IgD-negative memory B cell (primary cell): ENCODE results near the gene URB1. TPM values are rescaled to one million over a fixed set of nuclear protein-coding genes. Genes with fewer than 3 reads are reported as not detected.
A peak's percentile ranks its signal among the peaks of the same experiment; 100 is the strongest.
"Not testable (repeated sequence)": the region's sequence is repeated elsewhere in the genome, so short reads cannot be mapped to it uniquely, and the experiment has no call there.

ENCODE experiments used
- H3K27ac Mint-ChIP-seq, 3 donors: one replicate each; pipeline ENCODE4 v1.8.0; 2020 to 2022; ENCODE audit warnings: mild to moderate bottlenecking in 3 of 3, mixed read lengths in 3 of 3, moderate library complexity in 1 of 3
- H3K27me3 Mint-ChIP-seq: one replicate; pipeline ENCODE4 v1.8.0; 2021; ENCODE audit warnings: mixed read lengths
- H3K36me3 Mint-ChIP-seq: one replicate; pipeline ENCODE4 v1.8.0; 2020; ENCODE audit warnings: mild to moderate bottlenecking, mixed read lengths
- H3K4me1 Mint-ChIP-seq, 3 donors: one replicate each; pipeline ENCODE4 v1.8.0; 2020 to 2022; ENCODE audit warnings: mixed read lengths in 3 of 3, mild to moderate bottlenecking in 1 of 3
- H3K4me3 Mint-ChIP-seq, 4 donors: one replicate each; pipeline ENCODE4 v1.8.0; 2020 to 2022; ENCODE audit warnings: mild to moderate bottlenecking in 4 of 4, mixed read lengths in 4 of 4, moderate library complexity in 3 of 4
- H3K9me3 Mint-ChIP-seq, 3 donors: one replicate each; pipeline ENCODE4 v1.8.0; 2020 to 2021; ENCODE audit warnings: mixed read lengths in 3 of 3, mild to moderate bottlenecking in 1 of 3
- polyA plus RNA-seq: library from polyadenylated mRNA; unstranded; fragments of 300-500 nt; fragmentation: Illumina TruSeq; gene quantifications from one replicate; pipeline ENCODE4 v1.2.3, GENCODE V29; 2021

The URB1 gene
- polyA plus RNA-seq, 1 donor from 2014 or later, result 1.8 TPM

- H3K9me3 Mint-ChIP-seq, result no peaks in the 10 kb centered on the region
- H3K36me3 Mint-ChIP-seq, result peaks cover 10% of the 10 kb centered on the region
- H3K27ac Mint-ChIP-seq, result no peak overlapping the region
- peaks cover 0 to 2% (median 0%) of the 10 kb centered on the region in 3 donors for H3K4me1 Mint-ChIP-seq
- H3K27me3 Mint-ChIP-seq, result no peaks in the 10 kb centered on the region
- no peak overlapping the region for H3K4me3 Mint-ChIP-seq
These were observed 92.6 kb downstream of the URB1 start for GRCh38 chr21:32300117-32300681.

GRCh38 chr21:32299695-32300094 lies 93.1 kb downstream of the URB1 start:
- H3K4me3 Mint-ChIP-seq, result no peak overlapping the region
- no peaks in the 10 kb centered on the region for H3K27me3 Mint-ChIP-seq
- H3K4me1 Mint-ChIP-seq, result peaks cover 0 to 2% (median 0%) of the 10 kb centered on the region in 3 donors
- no peak overlapping the region for H3K27ac Mint-ChIP-seq
- peaks cover 9% of the 10 kb centered on the region for H3K36me3 Mint-ChIP-seq
- H3K9me3 Mint-ChIP-seq, result no peaks in the 10 kb centered on the region

GRCh38 chr21:32298658-32299081 lies 94.1 kb downstream of the URB1 start, which contains the start of gene MRAP:
Gene MRAP, plus strand, starts transcription at chr21:32298855. Its CDS starts 117 bp downstream, at chr21:32298972.
- Mint-ChIP-seq H3K36me3 (peaks cover 9% of the 10 kb centered on the region), H3K9me3 (no peaks in the 10 kb centered on the region), H3K27me3 (no peaks in the 10 kb centered on the region), H3K4me1 (peaks cover 0 to 2% (median 0%) of the 10 kb centered on the region in 3 donors), H3K27ac (no peak within 1 kb of the TSS), H3K4me3 (no peak within 1 kb of the TSS)

GRCh38 chr21:32298148-32298559 lies 94.7 kb downstream of the URB1 start:
- Mint-ChIP-seq H3K27ac (no peak overlapping the region), H3K4me3 (no peak overlapping the region)

GRCh38 chr21:32297449-32297848 lies 95.4 kb downstream of the URB1 start:
- Mint-ChIP-seq H3K4me3 (no peak overlapping the region), H3K9me3 (no peaks in the 10 kb centered on the region), H3K27ac (no peak overlapping the region), H3K4me1 (peaks cover 0 to 2% (median 0%) of the 10 kb centered on the region in 3 donors), H3K36me3 (peaks cover 12% of the 10 kb centered on the region), H3K27me3 (no peaks in the 10 kb centered on the region)

More at GRCh38 chr21:32298148-32298559, 94.7 kb downstream of the URB1 start:
- H3K36me3 Mint-ChIP-seq, result peaks cover 9% of the 10 kb centered on the region
- H3K9me3 Mint-ChIP-seq, result no peaks in the 10 kb centered on the region
- H3K4me1 Mint-ChIP-seq, result peaks cover 0 to 2% (median 0%) of the 10 kb centered on the region in 3 donors
- no peaks in the 10 kb centered on the region for H3K27me3 Mint-ChIP-seq

- Mint-ChIP-seq H3K27me3 (no peaks in the 10 kb centered on the region), H3K9me3 (peaks cover 0 to 3% (median 0%) of the 10 kb centered on the region in 3 donors), H3K36me3 (peaks cover 15% of the 10 kb centered on the region), H3K4me3 (no peak overlapping the region), H3K4me1 (peaks cover 0 to 2% (median 0%) of the 10 kb centered on the region in 3 donors), H3K27ac (no peak overlapping the region)
These were observed 107.3 kb downstream of the URB1 start for GRCh38 chr21:32285476-32285875.

GRCh38 chr21:32282992-32283391 lies 109.8 kb downstream of the URB1 start:
- H3K4me3 Mint-ChIP-seq, result no peak overlapping the region
- H3K9me3 Mint-ChIP-seq, result peaks cover 0 to 3% (median 3%) of the 10 kb centered on the region in 3 donors
- H3K36me3 Mint-ChIP-seq, result peaks cover 15% of the 10 kb centered on the region
- no peaks in the 10 kb centered on the region for H3K27me3 Mint-ChIP-seq
- peaks cover 7 to 12% (median 10%) of the 10 kb centered on the region in 3 donors for H3K4me1 Mint-ChIP-seq
- H3K27ac Mint-ChIP-seq, result no peak overlapping the region

- Mint-ChIP-seq H3K4me3 (peak overlapping the region in 2 of 4 donors; percentile 21 to 46), H3K27me3 (no peaks in the 10 kb centered on the region), H3K4me1 (peaks cover 7 to 13% (median 10%) of the 10 kb centered on the region in 3 donors), H3K36me3 (peaks cover 15% of the 10 kb centered on the region), H3K27ac (peak overlapping the region in 1 of 3 donors; percentile 18), H3K9me3 (peaks cover 0 to 3% (median 0%) of the 10 kb centered on the region in 3 donors)
These were observed 111.3 kb downstream of the URB1 start for GRCh38 chr21:32281531-32281930.

- peak overlapping the region; percentile 92 to 99 (median 99) for H3K27ac Mint-ChIP-seq
- peak overlapping the region; percentile 97 to 99 (median 99) for H3K4me3 Mint-ChIP-seq
- H3K9me3 Mint-ChIP-seq, result peaks cover 0 to 3% (median 0%) of the 10 kb centered on the region in 3 donors
- H3K27me3 Mint-ChIP-seq, result no peaks in the 10 kb centered on the region
- peaks cover 18% of the 10 kb centered on the region for H3K36me3 Mint-ChIP-seq
- peaks cover 7 to 20% (median 12%) of the 10 kb centered on the region in 3 donors for H3K4me1 Mint-ChIP-seq
These were observed 113.5 kb downstream of the URB1 start for GRCh38 chr21:32279377-32279680.

- Mint-ChIP-seq H3K27me3 (no peaks in the 10 kb centered on the region), H3K4me3 (peak within 1 kb of the TSS; percentile 97 to 99 (median 99)), H3K9me3 (peaks cover 0 to 3% (median 0%) of the 10 kb centered on the region in 3 donors), H3K27ac (peak within 1 kb of the TSS; percentile 92 to 99 (median 99)), H3K4me1 (peaks cover 7 to 20% (median 12%) of the 10 kb centered on the region in 3 donors), H3K36me3 (peaks cover 14% of the 10 kb centered on the region)
These were observed 114.1 kb downstream of the URB1 start, which contains the start of gene MIS18A for GRCh38 chr21:32278518-32279376. Gene MIS18A, minus strand, starts transcription at chr21:32279049. Its CDS starts 35 bp downstream, at chr21:32279014.

GRCh38 chr21:32278103-32278502 lies 114.7 kb downstream of the URB1 start:
- peak overlapping the region; percentile 97 to 99 (median 99) for H3K4me3 Mint-ChIP-seq

GRCh38 chr21:32276671-32277070 lies 116.1 kb downstream of the URB1 start:
- Mint-ChIP-seq H3K4me3 (peak overlapping the region in 2 of 4 donors; percentile 25 to 58), H3K4me1 (peaks cover 7 to 21% (median 12%) of the 10 kb centered on the region in 3 donors), H3K9me3 (peaks cover 0 to 3% (median 0%) of the 10 kb centered on the region in 3 donors), H3K27me3 (no peaks in the 10 kb centered on the region), H3K36me3 (peaks cover 7% of the 10 kb centered on the region), H3K27ac (no peak overlapping the region)

More at GRCh38 chr21:32278103-32278502, 114.7 kb downstream of the URB1 start:
- Mint-ChIP-seq H3K36me3 (peaks cover 13% of the 10 kb centered on the region), H3K27ac (peak overlapping the region in 2 of 3 donors; percentile 46 to 92), H3K4me1 (peaks cover 7 to 20% (median 12%) of the 10 kb centered on the region in 3 donors), H3K27me3 (no peaks in the 10 kb centered on the region), H3K9me3 (peaks cover 0 to 3% (median 0%) of the 10 kb centered on the region in 3 donors)

- H3K4me3 Mint-ChIP-seq, result no peak overlapping the region
- peaks cover 9% of the 10 kb centered on the region for H3K36me3 Mint-ChIP-seq
- peaks cover 0 to 7% (median 2%) of the 10 kb centered on the region in 3 donors for H3K4me1 Mint-ChIP-seq
- no peaks in the 10 kb centered on the region for H3K27me3 Mint-ChIP-seq
- no peak overlapping the region for H3K27ac Mint-ChIP-seq
- no peaks in the 10 kb centered on the region for H3K9me3 Mint-ChIP-seq
These were observed 122.1 kb downstream of the URB1 start for GRCh38 chr21:32270748-32271147.

GRCh38 chr21:32265321-32265720 lies 127.5 kb downstream of the URB1 start:
- not testable (repeated sequence) for H3K4me1 Mint-ChIP-seq, H3K4me3 Mint-ChIP-seq, H3K36me3 Mint-ChIP-seq, H3K9me3 Mint-ChIP-seq, H3K27me3 Mint-ChIP-seq, H3K27ac Mint-ChIP-seq

GRCh38 chr21:32261929-32262328 lies 130.9 kb downstream of the URB1 start:
- Mint-ChIP-seq H3K4me1 (no peaks in the 10 kb centered on the region), H3K27ac (no peak overlapping the region), H3K9me3 (no peaks in the 10 kb centered on the region)

More at GRCh38 chr21:32261929-32262328, 130.9 kb downstream of the URB1 start:
- no peak overlapping the region for H3K4me3 Mint-ChIP-seq
- H3K27me3 Mint-ChIP-seq, result no peaks in the 10 kb centered on the region
- H3K36me3 Mint-ChIP-seq, result peaks cover 3% of the 10 kb centered on the region
